Measurements from ENCODE around the gene PPP2CA.

DNA sequence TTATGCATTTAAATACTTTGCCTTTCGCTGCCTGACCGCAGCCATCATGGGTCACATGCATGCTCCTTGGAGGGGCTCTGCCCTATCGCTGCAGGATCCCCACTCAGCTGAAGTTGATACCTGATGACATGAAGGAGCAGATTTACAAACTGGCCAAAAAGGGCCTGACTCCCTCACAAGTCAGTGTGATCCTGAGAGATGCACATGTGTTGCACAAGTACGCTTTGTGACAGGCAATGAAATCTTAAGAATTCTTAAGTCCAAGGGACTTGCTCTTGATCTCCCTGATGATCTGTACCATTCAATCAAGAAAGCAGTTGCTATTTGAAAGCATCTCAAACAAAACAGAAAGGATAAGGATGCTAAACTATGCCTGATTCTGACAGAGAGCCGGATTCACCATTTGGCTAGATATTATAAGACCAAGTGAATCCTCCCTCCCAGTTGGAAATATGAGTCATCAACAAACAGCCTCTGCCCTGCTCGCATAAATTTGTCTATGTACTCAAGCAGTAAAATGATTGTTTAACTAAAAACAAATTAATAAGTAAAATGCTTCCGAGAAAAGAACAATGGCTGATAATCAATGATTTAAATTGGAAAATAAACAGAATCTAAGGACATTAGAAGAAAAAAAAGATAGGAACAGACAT, 41.6 kb upstream of the PPP2CA start:
- TF ChIP-seq, protein P1, sequence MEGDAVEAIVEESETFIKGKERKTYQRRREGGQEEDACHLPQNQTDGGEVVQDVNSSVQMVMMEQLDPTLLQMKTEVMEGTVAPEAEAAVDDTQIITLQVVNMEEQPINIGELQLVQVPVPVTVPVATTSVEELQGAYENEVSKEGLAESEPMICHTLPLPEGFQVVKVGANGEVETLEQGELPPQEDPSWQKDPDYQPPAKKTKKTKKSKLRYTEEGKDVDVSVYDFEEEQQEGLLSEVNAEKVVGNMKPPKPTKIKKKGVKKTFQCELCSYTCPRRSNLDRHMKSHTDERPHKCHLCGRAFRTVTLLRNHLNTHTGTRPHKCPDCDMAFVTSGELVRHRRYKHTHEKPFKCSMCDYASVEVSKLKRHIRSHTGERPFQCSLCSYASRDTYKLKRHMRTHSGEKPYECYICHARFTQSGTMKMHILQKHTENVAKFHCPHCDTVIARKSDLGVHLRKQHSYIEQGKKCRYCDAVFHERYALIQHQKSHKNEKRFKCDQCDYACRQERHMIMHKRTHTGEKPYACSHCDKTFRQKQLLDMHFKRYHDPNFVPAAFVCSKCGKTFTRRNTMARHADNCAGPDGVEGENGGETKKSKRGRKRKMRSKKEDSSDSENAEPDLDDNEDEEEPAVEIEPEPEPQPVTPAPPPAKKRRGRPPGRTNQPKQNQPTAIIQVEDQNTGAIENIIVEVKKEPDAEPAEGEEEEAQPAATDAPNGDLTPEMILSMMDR (IDR thresholded peaks at IDR 0.05), result no peak
- no peak for TF ChIP-seq POLR2AphosphoS5 (IDR thresholded peaks at IDR 0.05)
